GM21528 (cell line): ENCODE data around the gene RNF4.
A peak's percentile ranks its signal among the peaks of the same experiment; 100 is the strongest.
"Not testable (repeated sequence)": the region's sequence is repeated elsewhere in the genome, so short reads cannot be mapped to it uniquely, and the experiment has no call there.

Source experiments
- ATAC-seq: cut with Tn5 transposase; IDR thresholded peaks from one replicate; pipeline ENCODE4 v1.9.1; 2021; ENCODE audit warnings: mild to moderate bottlenecking, moderate library complexity; ENCODE audit not compliant: unreplicated experiment, low FRiP score

RNF4 gene

GRCh38 chr4:2514944-2515343 lies 46.0 kb downstream of the RNF4 start:
- not testable (repeated sequence) for ATAC-seq

GRCh38 chr4:2515830-2516550 lies 47.1 kb downstream of the RNF4 start:
- ATAC-seq: no peak

- ATAC-seq: no peak
Measured at GRCh38 chr4:2516635-2517034, 47.7 kb downstream of the RNF4 start.

GRCh38 chr4:2526559-2526958 lies 57.7 kb downstream of the RNF4 start:
- no peak for ATAC-seq

GRCh38 chr4:2534904-2535375 lies 66.0 kb downstream of the RNF4 start:
- ATAC-seq: no peak

DNA sequence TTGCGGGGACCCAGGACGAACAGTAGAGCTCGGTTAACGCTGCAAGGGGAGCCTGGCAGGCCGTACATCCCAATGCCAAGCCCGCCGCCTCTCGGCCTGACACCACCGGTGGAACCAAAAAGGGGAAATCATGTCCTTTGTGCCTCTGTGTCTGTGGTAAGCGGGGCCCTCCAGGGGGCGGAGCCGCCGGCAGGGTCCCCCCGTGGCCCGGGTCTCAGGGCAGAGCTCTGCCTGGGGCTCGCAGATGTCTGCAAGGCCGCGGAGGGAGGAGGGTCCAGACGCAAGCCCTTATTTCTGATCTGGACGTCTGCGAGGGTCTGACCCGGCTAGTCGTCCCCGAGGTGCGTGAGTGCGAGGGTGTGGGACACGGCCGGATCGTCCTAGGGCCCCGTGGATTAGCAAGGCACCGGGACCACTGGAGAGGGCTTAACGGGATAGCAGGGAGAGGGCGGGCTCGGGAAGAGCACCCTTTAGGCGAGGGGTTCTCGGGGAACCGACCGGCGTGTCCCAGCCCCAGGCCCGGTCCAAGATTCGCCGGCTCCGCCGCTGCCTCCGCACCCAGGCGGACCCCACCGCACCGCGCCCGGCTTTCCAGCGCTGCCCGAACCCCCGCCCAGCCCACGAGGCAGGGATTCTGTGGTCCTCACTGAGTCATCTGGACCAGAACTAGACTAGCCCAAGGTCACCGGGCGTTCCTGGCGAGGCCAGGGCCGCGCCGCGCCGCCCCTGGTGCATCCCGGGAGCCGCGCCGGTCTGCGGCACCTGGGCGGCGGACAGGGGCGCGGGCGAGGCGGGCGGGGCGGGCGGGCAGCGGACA lies 66.7 kb downstream of the RNF4 start:
- peak; percentile 22 for ATAC-seq

DNA sequence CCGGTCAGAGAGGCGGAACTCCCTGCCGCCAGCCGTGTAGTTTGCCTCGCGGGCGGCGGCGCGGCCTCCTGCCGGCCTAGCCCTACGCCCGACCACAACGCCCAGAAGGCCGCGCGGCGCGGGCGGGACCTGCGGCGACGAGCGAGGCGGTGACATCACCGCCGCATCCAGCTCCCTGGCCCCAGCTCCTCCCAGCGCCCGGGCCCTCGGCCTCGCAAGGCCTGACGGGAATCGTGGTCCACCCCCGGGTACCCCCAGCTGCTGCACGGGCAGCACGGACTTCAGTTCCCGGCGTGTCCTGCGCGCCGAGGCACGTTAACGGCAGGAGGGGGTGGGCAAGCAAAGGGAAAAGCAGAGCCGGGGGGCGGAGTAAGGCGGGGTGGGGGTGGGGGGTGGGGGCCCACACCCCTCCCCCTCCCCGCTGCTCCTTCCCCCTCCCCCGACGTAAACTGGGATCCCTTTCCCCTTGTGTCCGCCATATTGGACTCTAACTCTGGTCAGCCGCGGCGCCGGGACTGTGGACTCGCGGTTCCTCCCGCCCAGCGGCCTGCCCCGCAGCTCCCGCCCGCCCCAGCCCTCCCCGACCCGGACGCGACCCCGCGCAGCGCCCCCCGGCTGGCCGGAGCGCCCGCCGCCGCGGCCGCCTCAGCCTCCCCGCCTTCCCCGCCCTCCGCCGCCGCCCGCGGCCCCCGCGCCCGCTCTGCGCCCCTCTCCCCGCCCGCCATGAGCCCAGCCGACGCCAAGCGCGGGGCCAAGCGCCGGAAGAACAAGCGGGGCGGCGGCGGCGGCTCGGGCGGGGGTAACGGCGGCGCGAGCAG lies 67.5 kb downstream of the RNF4 start, which contains the start of gene FAM193A:
Gene FAM193A, plus strand, starts transcription at position 455 of the 818 bp plus-strand sequence. Its CDS starts 269 bp downstream, at position 724.
- ATAC-seq: peak; percentile 81

GRCh38 chr4:2537011-2537830 lies 68.3 kb downstream of the RNF4 start:
- peak; percentile 36 for ATAC-seq

GRCh38 chr4:2543580-2544191 lies 74.8 kb downstream of the RNF4 start:
- ATAC-seq: not testable (repeated sequence)

DNA sequence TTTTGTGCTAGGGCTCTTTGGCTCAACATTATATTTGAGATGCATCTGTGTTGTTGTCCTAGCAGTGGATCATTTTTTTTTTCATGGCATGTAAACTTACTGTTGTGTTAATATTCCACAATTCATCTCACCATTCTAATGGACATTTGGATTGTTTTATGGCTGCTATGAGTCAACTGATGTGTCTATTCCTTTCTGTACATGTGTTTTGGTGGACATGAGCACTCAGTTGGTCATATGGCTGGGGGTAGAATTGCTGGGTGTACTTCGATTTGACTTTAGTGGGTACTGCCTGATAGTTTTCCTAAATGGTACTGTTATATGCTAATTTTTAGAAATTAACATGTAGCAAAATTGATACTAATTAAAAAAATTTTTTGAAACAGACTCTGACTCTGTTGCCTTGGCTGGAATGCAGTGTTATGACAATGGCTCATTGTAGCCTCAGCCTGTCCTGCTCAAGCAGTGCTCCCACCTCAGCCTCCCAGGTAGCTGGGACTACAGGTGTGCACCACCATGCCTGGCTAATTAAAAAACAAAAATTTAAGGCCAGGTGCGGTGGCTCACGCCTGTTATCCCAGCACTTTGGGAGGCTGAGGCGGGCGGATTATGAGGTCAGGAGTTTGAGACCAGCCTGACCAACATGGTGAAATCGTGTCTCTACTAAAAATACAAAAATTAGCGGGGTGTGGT lies 76.6 kb downstream of the RNF4 start:
- ATAC-seq: no peak

- no peak for ATAC-seq
Measured at GRCh38 chr4:2546286-2546823, 77.4 kb downstream of the RNF4 start.

GRCh38 chr4:2546961-2547691 lies 78.2 kb downstream of the RNF4 start:
- ATAC-seq: not testable (repeated sequence)

DNA sequence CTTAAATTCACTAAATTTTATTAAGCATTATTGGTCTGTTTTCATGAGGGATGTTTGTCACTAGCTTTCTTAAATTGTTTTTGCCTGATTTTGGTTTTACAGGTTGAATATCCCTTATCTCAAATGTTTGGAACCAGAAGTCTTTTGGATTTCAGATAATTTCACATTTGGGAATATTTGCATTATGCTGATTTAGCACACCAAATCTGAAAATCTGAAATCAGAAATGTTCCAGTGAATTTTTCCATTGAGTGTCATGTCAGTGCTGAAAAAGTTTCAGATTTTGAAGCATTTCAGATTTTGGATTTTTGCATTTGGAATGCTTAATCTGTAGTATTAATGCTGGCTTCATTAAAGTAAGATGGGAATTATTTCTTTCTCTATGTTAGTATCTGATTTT lies 82.2 kb downstream of the RNF4 start:
- ATAC-seq: no peak

GRCh38 chr4:2552806-2553205 lies 83.9 kb downstream of the RNF4 start:
- no peak for ATAC-seq

DNA sequence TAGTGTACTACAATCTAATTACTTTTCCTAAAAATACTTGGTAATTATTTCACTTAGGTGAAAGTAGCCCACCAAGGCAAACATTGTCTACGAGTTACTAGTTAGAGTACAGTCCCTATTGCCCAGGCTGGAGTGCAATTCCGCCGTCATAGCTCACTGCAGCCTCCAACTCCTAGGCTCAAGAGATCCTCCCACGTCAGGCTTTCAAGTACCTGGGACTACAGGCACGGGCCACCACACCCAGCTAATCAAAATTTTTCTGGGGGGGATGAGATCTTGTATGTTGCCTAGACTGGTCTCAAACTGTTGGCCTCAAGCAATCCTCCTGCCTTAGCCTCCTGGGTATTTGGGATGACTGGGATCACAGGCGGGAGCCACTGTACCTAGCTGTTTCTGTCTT lies 89.4 kb downstream of the RNF4 start:
- ATAC-seq: no peak

DNA sequence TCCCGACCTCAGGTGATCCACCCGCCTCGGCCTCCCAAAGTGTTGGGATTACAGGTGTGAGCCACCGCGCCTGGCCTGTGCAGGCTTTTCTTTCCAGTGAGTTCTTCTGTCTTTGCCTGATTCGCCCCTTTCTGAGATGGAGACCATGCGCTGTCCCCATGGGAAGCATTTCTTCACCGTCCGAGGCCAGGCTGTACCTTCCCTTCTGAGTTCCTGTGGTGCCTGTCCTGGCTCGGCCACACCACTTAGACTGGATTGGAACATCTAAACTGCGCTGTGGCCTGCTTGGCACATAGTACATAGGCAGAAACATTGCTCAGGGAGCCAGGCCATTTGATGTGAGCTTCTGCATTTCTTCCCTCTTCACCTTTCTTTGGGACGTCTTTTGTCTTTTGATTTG lies 91.3 kb downstream of the RNF4 start:
- no peak for ATAC-seq
